ENCODE measurements around the gene EMSY. TPM values are rescaled to one million over a fixed set of nuclear protein-coding genes. Genes with fewer than 3 reads are reported as not detected.

EMSY gene
- polyA plus RNA-seq, 1 donor (not counting 4 experiments of a cell fraction or from before 2014, with no cell fraction given) = 11.3 TPM

- Histone ChIP-seq H3K36me3 (ENCODE audit: control insufficient read depth in 2 of 2, extremely low read depth in 1 of 2, insufficient read depth in 2 of 2, low read length in 2 of 2) (peaks cover 5% of the 10 kb centered on the region in 2 experiments), H3K79me2 (ENCODE audit: control insufficient read depth, insufficient read depth, low read length) (no peaks in the 10 kb centered on the region), H3K4me3 (ENCODE audit: control insufficient read depth in 2 of 3, extremely low read depth in 1 of 3, insufficient read depth in 2 of 3, low read depth in 1 of 3, low read length in 3 of 3) (no peak overlapping the region), H3K27me3 (ENCODE audit: control insufficient read depth, extremely low read depth, insufficient read depth, low read length) (no peaks in the 10 kb centered on the region), H3K9me3 (ENCODE audit: control insufficient read depth, low read depth, low read length) (no peaks in the 10 kb centered on the region), H4K20me1 (ENCODE audit: control insufficient read depth, extremely low read depth, insufficient read depth, low read length) (no peaks in the 10 kb centered on the region), H3K9me1 (ENCODE audit: control insufficient read depth, extremely low read depth, insufficient read depth, low read length) (no peaks in the 10 kb centered on the region), H3K4me2 (ENCODE audit: control insufficient read depth, extremely low read depth, insufficient read depth, low read depth, low read length) (no peak overlapping the region), H2AFZ (ENCODE audit: control insufficient read depth, low read length) (no peak overlapping the region), H3K4me1 (ENCODE audit: control insufficient read depth, extremely low read depth, insufficient read depth, low read length) (no peaks in the 10 kb centered on the region), H3K9ac (ENCODE audit: control insufficient read depth, extremely low read depth, insufficient read depth, low read length) (no peak overlapping the region), H3K27ac (ENCODE audit: control insufficient read depth, insufficient read depth, low read length) (no peak overlapping the region)
- dilution Hi-C loops (cut with MboI; ENCODE audit: extremely low pct_ligation_motif_present, low sequenced_read_pairs) = no loop called here
- FAIRE-seq (peak; percentile 36), DNase-seq (ENCODE audit: low read depth, low spot score) (no peak)
- TF ChIP-seq CTCF (optimal IDR thresholded peaks at IDR 0.05 in 1 of 3, IDR thresholded peaks at IDR 0.05 in 1 of 3, conservative IDR thresholded peaks at IDR 0.05 in 1 of 3; ENCODE audit: extremely low read depth in 1 of 3, insufficient read depth in 2 of 3, low read length in 3 of 3) (no peak), EZH2 (IDR thresholded peaks at IDR 0.05; ENCODE audit: low read length) (no peak)
These were observed 10.5 kb downstream of the EMSY start for GRCh38 chr11:76455331-76455730.

- peaks cover 5% of the 10 kb centered on the region in 2 experiments for H3K36me3 ChIP-seq (ENCODE audit: control insufficient read depth in 2 of 2, extremely low read depth in 1 of 2, insufficient read depth in 2 of 2, low read length in 2 of 2)
- DNase-seq (ENCODE audit: low read depth, low spot score) (no peak), FAIRE-seq (no peak)
- no peak for TF ChIP-seq CTCF (optimal IDR thresholded peaks at IDR 0.05 in 1 of 3, IDR thresholded peaks at IDR 0.05 in 1 of 3, conservative IDR thresholded peaks at IDR 0.05 in 1 of 3; ENCODE audit: extremely low read depth in 1 of 3, insufficient read depth in 2 of 3, low read length in 3 of 3)
- no peak for TF ChIP-seq EZH2 (IDR thresholded peaks at IDR 0.05; ENCODE audit: low read length)
- dilution Hi-C loops (cut with MboI; ENCODE audit: extremely low pct_ligation_motif_present, low sequenced_read_pairs) = no loop called here
- no peaks in the 10 kb centered on the region for H3K79me2 ChIP-seq (ENCODE audit: control insufficient read depth, insufficient read depth, low read length)
- no peaks in the 10 kb centered on the region for H3K27me3 ChIP-seq (ENCODE audit: control insufficient read depth, extremely low read depth, insufficient read depth, low read length)
- H3K9me1 ChIP-seq (ENCODE audit: control insufficient read depth, extremely low read depth, insufficient read depth, low read length) = no peaks in the 10 kb centered on the region
- no peaks in the 10 kb centered on the region for H4K20me1 ChIP-seq (ENCODE audit: control insufficient read depth, extremely low read depth, insufficient read depth, low read length)
- H3K4me1 ChIP-seq (ENCODE audit: control insufficient read depth, extremely low read depth, insufficient read depth, low read length) = no peaks in the 10 kb centered on the region
- H3K27ac ChIP-seq (ENCODE audit: control insufficient read depth, insufficient read depth, low read length) = no peak overlapping the region
- H3K4me2 ChIP-seq (ENCODE audit: control insufficient read depth, extremely low read depth, insufficient read depth, low read depth, low read length) = no peak overlapping the region
- H2AFZ ChIP-seq (ENCODE audit: control insufficient read depth, low read length) = no peak overlapping the region
- H3K9ac ChIP-seq (ENCODE audit: control insufficient read depth, extremely low read depth, insufficient read depth, low read length) = no peak overlapping the region
- no peaks in the 10 kb centered on the region for H3K9me3 ChIP-seq (ENCODE audit: control insufficient read depth, low read depth, low read length)
- no peak overlapping the region for H3K4me3 ChIP-seq (ENCODE audit: control insufficient read depth in 2 of 3, extremely low read depth in 1 of 3, insufficient read depth in 2 of 3, low read depth in 1 of 3, low read length in 3 of 3)
These were observed 11.1 kb downstream of the EMSY start for GRCh38 chr11:76455931-76456330.

Data from keratinocyte (primary cell).